Liver (tissue), 3 donors: ENCODE data around the gene BIRC7.

ENCODE experiments used
- CTCF ChIP-seq: fragments of 150-350 bp; IDR thresholded peaks from 2 replicates; pipeline ENCODE4 v1.5.1; 2017; ENCODE audit warnings: improper control_type of control experiment, low read depth, low read length; ENCODE audit not compliant: missing input control
- GABPA ChIP-seq, 2 donors: IDR thresholded peaks in 1 of 2; conservative IDR thresholded peaks in 1 of 2; 2 replicates each; pipeline ENCODE4 v1.6.1; 2016; ENCODE audit warnings: antibody characterized with exemption in 2 of 2, mild to moderate bottlenecking in 1 of 2, moderate library complexity in 1 of 2
- MAX ChIP-seq: IDR thresholded peaks from 2 replicates; pipeline ENCODE4 v1.6.1; 2016; ENCODE audit warnings: antibody characterized with exemption
- RAD21 ChIP-seq, 2 donors: IDR thresholded peaks; 2 replicates each; pipeline ENCODE4 v1.6.1; 2016; ENCODE audit warnings: antibody characterized with exemption in 2 of 2, mild to moderate bottlenecking in 2 of 2
- RXRA ChIP-seq, 2 donors: IDR thresholded peaks; 2 replicates each; pipeline ENCODE4 v1.6.1; 2017 to 2018; ENCODE audit warnings: antibody characterized with exemption in 2 of 2, mild to moderate bottlenecking in 1 of 2
- TAF1 ChIP-seq: conservative IDR thresholded peaks from 2 replicates; pipeline ENCODE4 v1.6.1; 2016; ENCODE audit warnings: antibody characterized with exemption, mild to moderate bottlenecking
- YY1 ChIP-seq: IDR thresholded peaks from 2 replicates; pipeline ENCODE4 v1.6.1; 2016; ENCODE audit warnings: antibody characterized with exemption, mild to moderate bottlenecking
- TF ChIP-seq, protein P1 (sequence below): IDR thresholded peaks from 2 replicates; pipeline ENCODE4 v1.6.1; 2016; ENCODE audit warnings: antibody characterized with exemption
- donor health status: healthy.
- donor health status: healthy.

GRCh38 chr20:63222541-63222940, 13.2 kb upstream of the BIRC7 start:
- TF ChIP-seq YY1 (no peak), RXRA (IDR thresholded peaks at IDR 0.05) (no peak), CTCF (no peak), TAF1 (no peak), GABPA (IDR thresholded peaks at IDR 0.05 in 1 of 2, conservative IDR thresholded peaks at IDR 0.05 in 1 of 2) (no peak), RAD21 (IDR thresholded peaks at IDR 0.05) (no peak), MAX (no peak)
- TF ChIP-seq, protein P1, sequence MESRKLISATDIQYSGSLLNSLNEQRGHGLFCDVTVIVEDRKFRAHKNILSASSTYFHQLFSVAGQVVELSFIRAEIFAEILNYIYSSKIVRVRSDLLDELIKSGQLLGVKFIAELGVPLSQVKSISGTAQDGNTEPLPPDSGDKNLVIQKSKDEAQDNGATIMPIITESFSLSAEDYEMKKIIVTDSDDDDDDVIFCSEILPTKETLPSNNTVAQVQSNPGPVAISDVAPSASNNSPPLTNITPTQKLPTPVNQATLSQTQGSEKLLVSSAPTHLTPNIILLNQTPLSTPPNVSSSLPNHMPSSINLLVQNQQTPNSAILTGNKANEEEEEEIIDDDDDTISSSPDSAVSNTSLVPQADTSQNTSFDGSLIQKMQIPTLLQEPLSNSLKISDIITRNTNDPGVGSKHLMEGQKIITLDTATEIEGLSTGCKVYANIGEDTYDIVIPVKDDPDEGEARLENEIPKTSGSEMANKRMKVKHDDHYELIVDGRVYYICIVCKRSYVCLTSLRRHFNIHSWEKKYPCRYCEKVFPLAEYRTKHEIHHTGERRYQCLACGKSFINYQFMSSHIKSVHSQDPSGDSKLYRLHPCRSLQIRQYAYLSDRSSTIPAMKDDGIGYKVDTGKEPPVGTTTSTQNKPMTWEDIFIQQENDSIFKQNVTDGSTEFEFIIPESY: no peak
